Suprapubic skin (tissue), 4 donors: ENCODE results near the gene BDNF.

ENCODE experiments used
- POLR2A ChIP-seq, 2 donors: fragments of 450-650 bp; IDR thresholded peaks; one replicate each; pipeline ENCODE4 v1.6.1; 2017; ENCODE audit warnings: antibody characterized with exemption in 2 of 2, mild to moderate bottlenecking in 2 of 2, moderate library complexity in 2 of 2
- POLR2AphosphoS5 ChIP-seq, 3 donors: sonication (generic); formaldehyde crosslinking; IDR thresholded peaks; one replicate each; pipeline ENCODE4 v1.6.1; 2017; ENCODE audit warnings: antibody characterized with exemption in 3 of 3
- TF ChIP-seq, protein P1 (sequence below), 2 donors: fragments of 200-600 bp in 1 of 2; fragments of 450-650 bp in 1 of 2; sonication (generic) in 1 of 2; IDR thresholded peaks; one replicate each; pipeline ENCODE4 v1.5.1; 2016 to 2019; ENCODE audit warnings: antibody characterized with exemption in 2 of 2, mild to moderate bottlenecking in 1 of 2, moderate library complexity in 1 of 2

DNA sequence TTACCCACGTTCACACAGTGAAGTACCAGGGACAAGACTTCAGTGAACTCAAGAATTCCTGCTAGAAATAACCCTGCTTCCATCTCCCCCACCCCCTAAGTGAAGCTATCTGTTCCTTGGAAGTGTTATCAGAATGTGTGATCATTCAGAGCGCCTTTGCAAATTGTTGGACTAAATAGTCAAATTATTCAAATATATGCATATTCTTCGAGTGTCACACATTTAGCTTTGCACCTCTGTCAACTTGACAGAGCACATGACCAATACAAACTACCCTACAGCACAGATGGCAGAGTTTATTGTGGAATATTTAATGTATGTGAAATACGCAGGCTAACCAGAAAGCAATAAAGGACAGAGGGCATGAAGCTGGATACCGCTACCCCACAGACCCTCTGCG lies 2.6 kb upstream of the BDNF start:
- no peak for TF ChIP-seq POLR2A (IDR thresholded peaks at IDR 0.05)
- TF ChIP-seq, protein P1, sequence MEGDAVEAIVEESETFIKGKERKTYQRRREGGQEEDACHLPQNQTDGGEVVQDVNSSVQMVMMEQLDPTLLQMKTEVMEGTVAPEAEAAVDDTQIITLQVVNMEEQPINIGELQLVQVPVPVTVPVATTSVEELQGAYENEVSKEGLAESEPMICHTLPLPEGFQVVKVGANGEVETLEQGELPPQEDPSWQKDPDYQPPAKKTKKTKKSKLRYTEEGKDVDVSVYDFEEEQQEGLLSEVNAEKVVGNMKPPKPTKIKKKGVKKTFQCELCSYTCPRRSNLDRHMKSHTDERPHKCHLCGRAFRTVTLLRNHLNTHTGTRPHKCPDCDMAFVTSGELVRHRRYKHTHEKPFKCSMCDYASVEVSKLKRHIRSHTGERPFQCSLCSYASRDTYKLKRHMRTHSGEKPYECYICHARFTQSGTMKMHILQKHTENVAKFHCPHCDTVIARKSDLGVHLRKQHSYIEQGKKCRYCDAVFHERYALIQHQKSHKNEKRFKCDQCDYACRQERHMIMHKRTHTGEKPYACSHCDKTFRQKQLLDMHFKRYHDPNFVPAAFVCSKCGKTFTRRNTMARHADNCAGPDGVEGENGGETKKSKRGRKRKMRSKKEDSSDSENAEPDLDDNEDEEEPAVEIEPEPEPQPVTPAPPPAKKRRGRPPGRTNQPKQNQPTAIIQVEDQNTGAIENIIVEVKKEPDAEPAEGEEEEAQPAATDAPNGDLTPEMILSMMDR (IDR thresholded peaks at IDR 0.05) = no peak
- no peak for TF ChIP-seq POLR2AphosphoS5 (IDR thresholded peaks at IDR 0.05)
